Activated CD4-positive, alpha-beta memory T cell treated with anti-CD3 and anti-CD28 coated beads, Interleukin-2, amount 10 ng/mL, durations not matched to agents 7 days and 5 days (primary cell): Measurements from ENCODE around the gene PMP22. TPM values are rescaled to one million over a fixed set of nuclear protein-coding genes. Genes with fewer than 3 reads are reported as not detected.

Experiments used
- CTCF ChIA-PET: fragments of 350-600 bp; sonication (Branson Sonifier 250); formaldehyde crosslinking; loops from one replicate; lab custom pipeline; 2021; ENCODE audit warnings: antibody characterized with exemption, inconsistent platforms; lab: Charles Lee
- POLR2A ChIA-PET: fragments of 350-600 bp; sonication (Branson Sonifier 250); formaldehyde crosslinking; loops from one replicate; lab custom pipeline; 2021; ENCODE audit warnings: antibody characterized with exemption; lab: Charles Lee
- DNase-seq: peaks from one replicate; pipeline ENCODE4 v3.0.0-alpha.2; 2020
- H3K27ac Mint-ChIP-seq: one replicate; pipeline ENCODE4 v1.8.0; 2021; ENCODE audit warnings: mild to moderate bottlenecking, mixed read lengths
- H3K27me3 Mint-ChIP-seq: one replicate; pipeline ENCODE4 v1.8.0; 2021; ENCODE audit warnings: mixed read lengths
- H3K36me3 Mint-ChIP-seq: one replicate; pipeline ENCODE4 v1.8.0; 2021; ENCODE audit warnings: low read depth, mixed read lengths
- H3K4me1 Mint-ChIP-seq: one replicate; pipeline ENCODE4 v1.8.0; 2021; ENCODE audit warnings: mixed read lengths
- H3K4me3 Mint-ChIP-seq: one replicate; pipeline ENCODE4 v1.8.0; 2021; ENCODE audit warnings: mild to moderate bottlenecking, mixed read lengths
- H3K9me3 Mint-ChIP-seq: one replicate; pipeline ENCODE4 v1.8.0; 2021; ENCODE audit warnings: mixed read lengths
- total RNA-seq, 2 experiments: library from RNA; stranded (reverse); gene quantifications; one replicate each; pipeline ENCODE4 v1.2.3, GENCODE V29; 2021

The PMP22 gene
- not detected for total RNA-seq

DNA sequence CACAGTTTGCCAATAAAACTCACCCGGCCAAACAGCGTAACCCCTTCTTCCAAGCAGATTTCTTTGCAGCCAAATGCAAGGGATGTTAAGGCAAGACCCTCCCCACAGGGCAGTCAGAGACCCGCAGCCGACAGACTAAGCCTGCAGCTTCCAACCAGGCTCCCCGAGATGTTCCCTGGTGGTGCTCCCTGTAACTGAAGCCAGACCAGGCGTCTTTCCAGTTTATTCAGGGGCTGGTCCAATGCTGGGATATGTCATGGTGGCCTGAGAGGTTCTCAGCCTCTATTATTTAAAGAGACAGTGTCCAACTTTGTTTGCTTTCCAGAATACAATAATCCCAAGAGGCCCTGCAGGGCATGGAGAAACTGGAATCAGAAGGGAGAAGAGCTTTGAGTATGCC lies at the start of gene PMP22:
Gene PMP22, minus strand, starts transcription at position 196 of the 400 bp plus-strand sequence. CDS start 4,599 bp downstream, outside the sequence.
- no peak for DNase-seq
- Mint-ChIP-seq H3K27me3 (peaks cover 54% of the 10 kb centered on the region), H3K27ac (no peak within 1 kb of the TSS), H3K4me1 (peaks cover 14% of the 10 kb centered on the region), H3K9me3 (no peaks in the 10 kb centered on the region), H3K36me3 (no peaks in the 10 kb centered on the region), H3K4me3 (no peak within 1 kb of the TSS)
- ChIA-PET CTCF (no interaction called here), POLR2A (no interaction called here)

DNA sequence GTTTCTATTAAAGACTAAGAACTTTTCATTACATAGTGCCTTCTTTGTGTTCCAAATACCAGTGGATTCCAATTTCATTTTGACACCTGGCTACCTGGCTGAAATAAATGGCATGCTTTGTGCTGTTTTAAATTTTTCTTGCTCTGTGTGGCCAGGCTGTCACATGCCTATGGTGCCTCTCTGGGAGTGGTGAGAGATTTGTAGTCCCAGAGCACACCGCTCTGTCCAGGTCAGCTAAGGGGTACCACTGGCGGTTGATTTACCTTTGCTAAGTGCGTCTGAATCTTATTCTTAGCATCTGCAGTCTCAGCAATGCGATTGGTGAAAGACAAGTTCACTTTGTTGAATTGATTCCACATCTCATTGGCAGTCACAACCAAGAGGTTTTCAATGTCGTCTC lies 46.9 kb upstream of the PMP22 start:
- H3K4me1 Mint-ChIP-seq, result no peaks in the 10 kb centered on the region
- DNase-seq, result no peak
- no peaks in the 10 kb centered on the region for H3K36me3 Mint-ChIP-seq
- no peak overlapping the region for H3K27ac Mint-ChIP-seq
- no peak overlapping the region for H3K4me3 Mint-ChIP-seq
- no peaks in the 10 kb centered on the region for H3K9me3 Mint-ChIP-seq
- ChIA-PET CTCF (no interaction called here), POLR2A (no interaction called here)
- no peaks in the 10 kb centered on the region for H3K27me3 Mint-ChIP-seq

DNA sequence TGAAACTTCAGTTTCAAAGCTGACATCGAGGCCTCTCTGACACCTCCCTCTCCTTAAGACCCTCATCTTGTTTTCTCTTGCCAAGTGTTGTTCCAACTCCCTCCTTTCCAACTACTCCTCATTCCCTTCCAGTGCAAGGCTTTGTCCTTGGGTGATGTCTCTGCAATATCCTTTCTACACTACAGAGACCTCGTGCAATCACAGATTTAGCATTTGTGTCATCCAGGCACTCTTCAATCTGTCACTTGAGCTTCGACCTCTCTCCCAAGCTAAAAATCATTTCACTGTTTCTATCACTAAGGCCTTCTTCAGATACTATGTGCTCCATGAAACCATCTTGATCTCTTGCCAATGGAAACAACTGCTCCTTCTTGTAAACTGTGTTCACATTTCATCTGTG lies 44.7 kb upstream of the PMP22 start:
- POLR2A ChIA-PET, result no interaction called here
- Mint-ChIP-seq H3K4me3 (no peak overlapping the region), H3K36me3 (no peaks in the 10 kb centered on the region), H3K27me3 (no peaks in the 10 kb centered on the region), H3K4me1 (no peaks in the 10 kb centered on the region), H3K9me3 (no peaks in the 10 kb centered on the region), H3K27ac (no peak overlapping the region)
- CTCF ChIA-PET, result no interaction called here
- DNase-seq, result no peak

DNA sequence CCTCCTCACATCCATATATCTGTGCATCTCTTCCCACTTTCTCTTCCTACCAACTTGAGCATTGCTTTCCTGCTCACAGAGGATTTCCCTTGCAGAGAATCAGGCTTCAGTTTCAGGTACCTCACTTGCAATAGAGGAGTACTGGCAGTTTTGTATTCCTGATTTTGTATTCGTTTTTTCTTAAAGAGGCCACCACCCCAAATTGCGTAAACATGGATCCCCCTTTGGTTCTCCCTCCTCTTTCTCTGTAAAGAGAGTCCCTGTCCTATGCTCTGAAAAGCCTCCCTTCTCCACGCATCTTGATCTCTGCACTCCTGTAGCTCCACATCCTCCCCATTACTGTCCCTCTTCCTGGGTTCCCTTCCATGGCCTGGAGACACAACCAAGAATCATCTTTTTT lies 44.1 kb upstream of the PMP22 start:
- H3K4me3 Mint-ChIP-seq, result no peak overlapping the region
- no peak for DNase-seq
- H3K4me1 Mint-ChIP-seq, result no peaks in the 10 kb centered on the region
- CTCF ChIA-PET, result no interaction called here
- POLR2A ChIA-PET, result no interaction called here
- no peak overlapping the region for H3K27ac Mint-ChIP-seq
- no peaks in the 10 kb centered on the region for H3K9me3 Mint-ChIP-seq
- H3K27me3 Mint-ChIP-seq, result no peaks in the 10 kb centered on the region
- H3K36me3 Mint-ChIP-seq, result no peaks in the 10 kb centered on the region

- ChIA-PET POLR2A (no interaction called here), CTCF (no interaction called here)
- no peak overlapping the region for H3K27ac Mint-ChIP-seq
- H3K4me1 Mint-ChIP-seq, result no peaks in the 10 kb centered on the region
- no peak overlapping the region for H3K4me3 Mint-ChIP-seq
- no peaks in the 10 kb centered on the region for H3K36me3 Mint-ChIP-seq
- no peak for DNase-seq
- H3K9me3 Mint-ChIP-seq, result no peaks in the 10 kb centered on the region
- no peaks in the 10 kb centered on the region for H3K27me3 Mint-ChIP-seq
Measured at GRCh38 chr17:15308758-15309157, 43.6 kb upstream of the PMP22 start.

- ChIA-PET CTCF (no interaction called here), POLR2A (no interaction called here)
- Mint-ChIP-seq H3K36me3 (no peaks in the 10 kb centered on the region), H3K27ac (no peak overlapping the region), H3K9me3 (no peaks in the 10 kb centered on the region), H3K4me3 (no peak overlapping the region), H3K27me3 (no peaks in the 10 kb centered on the region), H3K4me1 (no peaks in the 10 kb centered on the region)
- DNase-seq, result no peak
Measured at GRCh38 chr17:15307710-15308111, 42.6 kb upstream of the PMP22 start.

- H3K4me1 Mint-ChIP-seq, result no peaks in the 10 kb centered on the region
- ChIA-PET CTCF (no interaction called here), POLR2A (no interaction called here)
- no peaks in the 10 kb centered on the region for H3K36me3 Mint-ChIP-seq
- no peak overlapping the region for H3K4me3 Mint-ChIP-seq
- no peaks in the 10 kb centered on the region for H3K9me3 Mint-ChIP-seq
- no peak overlapping the region for H3K27ac Mint-ChIP-seq
- DNase-seq, result no peak
- H3K27me3 Mint-ChIP-seq, result peaks cover 5% of the 10 kb centered on the region
Measured at GRCh38 chr17:15303851-15304250, 38.7 kb upstream of the PMP22 start.

DNA sequence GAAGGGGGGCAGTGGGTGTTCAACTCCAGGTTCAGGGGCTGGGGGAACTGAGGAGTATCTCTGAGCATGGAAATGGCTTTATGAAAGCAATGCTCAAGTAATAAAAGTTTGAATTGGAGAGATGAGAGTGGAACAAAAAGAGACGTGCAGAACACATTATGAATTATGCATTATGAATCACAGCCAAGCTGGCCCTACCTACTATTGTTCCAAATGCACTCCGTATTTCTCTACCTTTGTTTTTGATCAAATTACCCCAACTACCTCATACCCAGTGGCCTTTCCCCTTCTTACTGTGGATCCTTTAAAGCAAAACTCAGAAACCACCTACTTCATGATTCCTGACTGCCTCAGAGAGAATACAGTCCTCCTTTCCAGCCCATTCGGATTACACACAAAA lies 38.1 kb upstream of the PMP22 start:
- Mint-ChIP-seq H3K4me3 (no peak overlapping the region), H3K4me1 (no peaks in the 10 kb centered on the region), H3K36me3 (no peaks in the 10 kb centered on the region), H3K27ac (no peak overlapping the region), H3K27me3 (peaks cover 5% of the 10 kb centered on the region), H3K9me3 (no peaks in the 10 kb centered on the region)
- ChIA-PET POLR2A (no interaction called here), CTCF (no interaction called here)
- no peak for DNase-seq

DNA sequence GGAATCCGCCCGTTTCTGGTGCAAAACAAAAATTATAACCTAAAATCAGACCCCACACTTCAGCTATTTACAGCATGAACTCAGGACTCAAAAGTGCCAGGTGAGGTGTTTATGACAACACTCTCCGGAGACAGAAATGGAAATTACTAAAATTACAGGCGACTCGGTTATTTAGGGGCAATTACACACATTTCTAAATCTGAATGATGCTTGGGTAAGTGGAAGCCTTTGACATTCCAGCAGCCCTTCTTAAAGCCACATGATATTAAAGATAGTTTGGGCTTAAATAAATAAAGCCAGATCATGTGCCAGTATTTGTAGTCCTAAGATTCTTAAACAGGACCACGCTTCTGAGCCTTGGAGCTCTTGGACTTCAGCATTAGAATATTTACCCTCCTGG lies 36.7 kb upstream of the PMP22 start:
- DNase-seq, result no peak
- Mint-ChIP-seq H3K4me1 (no peaks in the 10 kb centered on the region), H3K27ac (no peak overlapping the region), H3K27me3 (peaks cover 5% of the 10 kb centered on the region), H3K9me3 (no peaks in the 10 kb centered on the region), H3K4me3 (no peak overlapping the region), H3K36me3 (no peaks in the 10 kb centered on the region)
- CTCF ChIA-PET, result no interaction called here
- POLR2A ChIA-PET, result no interaction called here

DNA sequence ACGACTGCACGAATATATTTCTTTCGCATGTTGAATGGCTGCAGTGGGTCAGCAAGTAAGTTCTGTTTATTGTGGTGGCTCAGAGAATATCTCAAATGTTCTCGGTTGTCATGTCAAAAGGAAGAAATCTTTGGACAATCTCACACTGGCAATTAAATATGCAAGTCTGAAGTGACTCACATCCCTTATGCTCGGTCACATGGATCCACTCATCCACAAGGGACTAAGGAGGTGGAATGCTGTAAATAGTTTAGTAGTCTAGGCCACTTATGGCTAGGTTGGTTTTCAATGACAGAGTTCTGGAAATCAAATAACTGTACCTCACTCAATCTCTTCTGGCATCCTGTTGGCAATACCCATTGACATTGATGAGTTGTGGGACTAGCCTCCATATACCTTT lies 33.0 kb upstream of the PMP22 start:
- ChIA-PET POLR2A (no interaction called here), CTCF (no interaction called here)
- H3K9me3 Mint-ChIP-seq, result no peaks in the 10 kb centered on the region
- H3K4me1 Mint-ChIP-seq, result no peaks in the 10 kb centered on the region
- peaks cover 6% of the 10 kb centered on the region for H3K27me3 Mint-ChIP-seq
- H3K27ac Mint-ChIP-seq, result no peak overlapping the region
- no peak for DNase-seq
- H3K4me3 Mint-ChIP-seq, result no peak overlapping the region
- H3K36me3 Mint-ChIP-seq, result no peaks in the 10 kb centered on the region

DNA sequence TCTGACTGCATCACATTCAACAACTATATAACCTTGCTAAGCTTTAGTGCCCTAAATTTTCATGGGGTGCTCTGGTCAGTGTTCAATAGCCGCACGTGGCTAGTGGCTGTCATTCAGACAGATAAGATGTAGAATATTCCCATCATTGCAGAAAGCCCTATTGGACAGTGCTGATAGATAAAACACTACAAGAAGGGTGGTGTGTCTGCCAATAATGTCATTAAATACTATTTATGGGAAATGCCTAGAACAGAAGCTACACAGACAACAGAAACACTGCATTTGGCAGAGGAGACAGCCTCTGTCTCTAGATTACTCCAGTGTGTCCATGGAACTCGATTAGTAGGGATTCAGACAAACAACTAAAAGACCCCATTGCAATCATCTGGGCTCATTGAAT lies 28.4 kb upstream of the PMP22 start:
- Mint-ChIP-seq H3K4me1 (no peaks in the 10 kb centered on the region), H3K27me3 (peaks cover 2% of the 10 kb centered on the region), H3K27ac (no peak overlapping the region), H3K9me3 (no peaks in the 10 kb centered on the region), H3K36me3 (no peaks in the 10 kb centered on the region), H3K4me3 (no peak overlapping the region)
- ChIA-PET CTCF (no interaction called here), POLR2A (no interaction called here)
- DNase-seq, result no peak

DNA sequence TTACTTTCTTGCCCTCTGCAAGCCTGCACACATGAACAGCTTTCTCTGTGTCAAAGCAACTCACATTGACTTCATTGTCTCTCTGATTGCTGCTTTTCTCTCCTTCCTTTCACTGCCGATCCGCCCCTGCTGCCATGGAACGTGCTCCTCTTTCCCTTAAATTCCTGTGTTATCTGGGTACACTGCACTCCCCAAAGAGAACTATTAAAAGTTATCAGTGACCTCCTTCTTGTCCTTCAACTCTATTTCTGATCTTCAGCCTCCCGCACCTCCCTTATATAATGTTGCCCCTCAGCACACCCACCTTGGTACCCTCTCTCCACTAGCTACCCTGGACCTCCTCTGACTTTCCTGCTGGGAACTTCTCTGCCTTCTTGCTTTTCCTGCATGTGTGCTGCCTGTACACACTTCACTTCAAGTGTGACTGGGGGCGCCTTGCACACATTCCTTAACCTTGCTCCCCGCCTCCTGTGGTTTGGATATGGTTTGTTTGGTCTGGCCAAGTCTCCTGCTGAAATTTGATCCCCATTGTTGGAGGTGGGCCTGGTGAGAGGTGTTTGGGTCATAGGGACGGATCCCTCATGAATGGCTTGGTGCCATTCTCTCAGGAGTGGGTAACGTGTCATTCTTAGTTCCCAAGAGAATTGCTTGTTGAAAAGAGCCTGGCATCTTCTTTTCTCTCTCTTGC lies 26.7 kb upstream of the PMP22 start:
- POLR2A ChIA-PET, result no interaction called here
- CTCF ChIA-PET, result no interaction called here
- Mint-ChIP-seq H3K9me3 (no peaks in the 10 kb centered on the region), H3K4me1 (no peaks in the 10 kb centered on the region), H3K27ac (no peak overlapping the region), H3K27me3 (peaks cover 7% of the 10 kb centered on the region), H3K4me3 (no peak overlapping the region), H3K36me3 (no peaks in the 10 kb centered on the region)
- no peak for DNase-seq

GRCh38 chr17:15290605-15291004 lies 25.5 kb upstream of the PMP22 start:
- Mint-ChIP-seq H3K27ac (no peak overlapping the region), H3K27me3 (peaks cover 7% of the 10 kb centered on the region), H3K36me3 (no peaks in the 10 kb centered on the region), H3K9me3 (no peaks in the 10 kb centered on the region), H3K4me1 (no peaks in the 10 kb centered on the region), H3K4me3 (no peak overlapping the region)
- CTCF ChIA-PET, result no interaction called here
- no peak for DNase-seq
- POLR2A ChIA-PET, result no interaction called here

GRCh38 chr17:15289285-15290183 lies 24.4 kb upstream of the PMP22 start:
- CTCF ChIA-PET, result no interaction called here
- Mint-ChIP-seq H3K36me3 (no peaks in the 10 kb centered on the region), H3K4me3 (no peak overlapping the region), H3K27me3 (peaks cover 7% of the 10 kb centered on the region), H3K9me3 (no peaks in the 10 kb centered on the region), H3K4me1 (no peaks in the 10 kb centered on the region), H3K27ac (no peak overlapping the region)
- POLR2A ChIA-PET, result no interaction called here
- DNase-seq, result no peak
